HepG2 (cell line): Measurements from ENCODE around the gene KIRREL3. TPM values are rescaled to one million over a fixed set of nuclear protein-coding genes. Genes with fewer than 3 reads are reported as not detected.

ENCODE experiments used
- ATAC-seq: fragments of 200-7000 bp; cut with Tn5 transposase; 3 replicates; pipeline ENCODE4 v1.9.1; 2020; ENCODE audit warnings: mild to moderate bottlenecking, moderate library complexity
- BruUV-seq: library from RNA; stranded (reverse); fragments of 400-500 nt; replicated peaks from 2 replicates; lab custom pipeline; 2021; lab: Mats Ljungman, UMichigan
- CTCF ChIA-PET: fragments of 300-600 bp; formaldehyde crosslinking; extraction: SDS; loops from one replicate; lab custom pipeline; 2021; ENCODE audit warnings: low total read pairs, inconsistent platforms, low intra/inter-chr PET ratio; lab: Yijun Ruan, JAX
- POLR2A ChIA-PET: fragments of 350-600 bp; sonication (Branson Sonifier 250); formaldehyde crosslinking; loops from one replicate; lab custom pipeline; 2020; ENCODE audit warnings: antibody characterized with exemption, inconsistent platforms; lab: Yijun Ruan, JAX
- DNase-seq: peaks from one replicate; pipeline ENCODE4 v3.0.0-alpha.2; 2015; ENCODE audit warnings: low spot score
- FAIRE-seq: peaks from 3 replicates; lab custom pipeline; 2011; peaks lifted over from hg19 to GRCh38; lab: Jason Lieb, UNC
- H2AFZ ChIP-seq: one replicate; pipeline ENCODE4 v1.6.1; 2011; ENCODE audit warnings: low read length, inconsistent platforms
- H3K27ac ChIP-seq: fragments of 300-600 bp; 3 replicates; pipeline ENCODE4 v1.8.0; 2011; ENCODE audit warnings: mixed run types, mild to moderate bottlenecking, mixed read lengths, low read length, inconsistent platforms; ENCODE audit not compliant: insufficient read depth; ENCODE audit errors: extremely low read length
- H3K27me3 ChIP-seq, 2 experiments: fragments of 200-600 bp in 1 of 2; 2 replicates in 1 of 2; 3 replicates in 1 of 2; pipeline versions ENCODE4 v1.6.0 to v1.8.0; 2011; ENCODE audit warnings: low read length in 2 of 2, mild to moderate bottlenecking in 2 of 2, moderate library complexity in 2 of 2, inconsistent platforms in 1 of 2; ENCODE audit not compliant: insufficient read depth in 2 of 2, control insufficient read depth in 1 of 2
- H3K36me3 ChIP-seq, 2 experiments: fragments of 200-600 bp in 1 of 2; replicated peaks in 1 of 2; 2 replicates in 1 of 2; 3 replicates in 1 of 2; pipeline versions ENCODE4 v1.5.1 to v1.8.0; 2011; ENCODE audit warnings: low read length in 2 of 2, inconsistent platforms in 1 of 2; ENCODE audit not compliant: insufficient read depth in 2 of 2, control insufficient read depth in 1 of 2
- H3K4me1 ChIP-seq: 2 replicates; pipeline ENCODE4 v1.5.1; 2012; ENCODE audit warnings: low read length, inconsistent platforms; ENCODE audit not compliant: insufficient read depth
- H3K4me2 ChIP-seq: 2 replicates; pipeline ENCODE4 v1.6.0; 2011; ENCODE audit warnings: low read depth, low read length, inconsistent platforms
- H3K4me3 ChIP-seq, 3 experiments: fragments of 200-600 bp in 1 of 3; sonication (generic), shearing (Covaris generic) in 1 of 3; replicated peaks in 1 of 3; 2 replicates each; pipeline ENCODE4 v1.5.1; 2011 to 2016; ENCODE audit warnings: low read length in 3 of 3, inconsistent platforms in 2 of 3, low read depth in 2 of 3, mild to moderate bottlenecking in 2 of 3, control low read depth in 1 of 3, mixed read lengths in 1 of 3; ENCODE audit not compliant: insufficient read depth in 1 of 3
- H3K79me2 ChIP-seq: one replicate; pipeline ENCODE4 v1.6.1; 2011; ENCODE audit warnings: low read length, inconsistent platforms; ENCODE audit not compliant: insufficient read depth
- H3K9ac ChIP-seq: 2 replicates; pipeline ENCODE4 v1.6.0; 2011; ENCODE audit warnings: mild to moderate bottlenecking, low read depth, low read length, inconsistent platforms; ENCODE audit not compliant: insufficient read depth
- H3K9me3 ChIP-seq: 2 replicates; pipeline ENCODE4 v1.5.1; 2012; ENCODE audit warnings: mild to moderate bottlenecking, low read length
- H4K20me1 ChIP-seq: 2 replicates; pipeline ENCODE4 v1.6.0; 2011; ENCODE audit warnings: inconsistent platforms, mild to moderate bottlenecking, low read length, moderate library complexity; ENCODE audit not compliant: insufficient read depth
- HNRNPLL ChIP-seq: fragments of 200-400 bp; formaldehyde crosslinking; IDR thresholded peaks from 2 replicates; pipeline ENCODE4 v1.6.1; 2017; ENCODE audit warnings: mild to moderate bottlenecking, low read depth, low read length; ENCODE audit not compliant: poor library complexity, severe bottlenecking
- NFIC ChIP-seq: IDR thresholded peaks from 2 replicates; pipeline ENCODE4 v1.6.1; 2012; ENCODE audit warnings: mild to moderate bottlenecking, low read length, inconsistent platforms
- POGZ ChIP-seq: sonication (generic); formaldehyde crosslinking; IDR thresholded peaks from 2 replicates; pipeline ENCODE4 v1.4.0; 2020; ENCODE audit warnings: mild to moderate bottlenecking, missing genetic modification reagents
- RBM22 ChIP-seq: fragments of 200-400 bp; formaldehyde crosslinking; optimal IDR thresholded peaks from 2 replicates; pipeline ENCODE3; 2017; ENCODE audit warnings: mild to moderate bottlenecking, low read length, moderate library complexity
- RFX5 ChIP-seq: IDR thresholded peaks from 2 replicates; pipeline ENCODE4 v1.6.1; 2011; ENCODE audit warnings: low read depth, low read length, improper control_type of control experiment
- SRSF1 ChIP-seq: fragments of 200-400 bp; formaldehyde crosslinking; optimal IDR thresholded peaks from 2 replicates; pipeline ENCODE3; 2017; ENCODE audit warnings: mild to moderate bottlenecking, low read depth, low read length, moderate library complexity
- TOE1 ChIP-seq: sonication (generic); formaldehyde crosslinking; IDR thresholded peaks from 2 replicates; pipeline ENCODE4 v1.4.0; 2020; ENCODE audit warnings: mild to moderate bottlenecking, missing genetic modification reagents
- ZNF224 ChIP-seq: sonication (generic); formaldehyde crosslinking; IDR thresholded peaks from 2 replicates; pipeline ENCODE4 v1.5.0; 2020; ENCODE audit warnings: mild to moderate bottlenecking, missing genetic modification reagents
- ZNF292 ChIP-seq: sonication (generic); formaldehyde crosslinking; IDR thresholded peaks from 2 replicates; pipeline ENCODE4 v1.8.1; 2022; ENCODE audit warnings: mild to moderate bottlenecking, low read depth, missing genetic modification reagents, borderline replicate concordance
- ZNF557 ChIP-seq: sonication (generic); formaldehyde crosslinking; IDR thresholded peaks from 2 replicates; pipeline ENCODE4 v1.4.0; 2020; ENCODE audit warnings: missing genetic modification reagents
- ZNF570 ChIP-seq: sonication (generic); formaldehyde crosslinking; IDR thresholded peaks from 2 replicates; pipeline ENCODE4 v1.4.0; 2020; ENCODE audit warnings: mild to moderate bottlenecking, missing genetic modification reagents, borderline replicate concordance
- ZSCAN30 ChIP-seq: sonication (generic); formaldehyde crosslinking; IDR thresholded peaks from 2 replicates; pipeline ENCODE4 v1.5.0; 2020; ENCODE audit warnings: mild to moderate bottlenecking, missing genetic modification reagents
- WGBS: methylation state at CpG from one replicate; pipeline ENCODE4 v1.1.6; 2017; ENCODE audit warnings: low lambda C conversion rate; 5-methylcytosine and 5-hydroxymethylcytosine counted together
- in situ Hi-C: cut with HindIII; loops from 2 replicates; pipeline ENCODE4 v1.10.0; 2017; ENCODE audit warnings: low pct_unique_long_range_greater_than_20kb; ENCODE audit not compliant: extremely low pct_ligation_motif_present
- intact Hi-C: fragments of 100-400 bp; cut with micrococcal nuclease; formaldehyde crosslinking; loops from one replicate; pipeline ENCODE4 v1.10.0; 2022; ENCODE audit not compliant: unreplicated experiment
- polyA plus RNA-seq, 8 experiments: library from polyadenylated mRNA; depleted of rRNA in 3 of 8; stranded (reverse) in 7 of 8; unstranded in 1 of 8; fragments of >200 nt; fragmentation: Illumina TruSeq in 4 of 8; extraction: Trizol in 4 of 8; gene quantifications; 2 replicates each; pipeline versions ENCODE4 v1.2.1 to v1.2.3, GENCODE V29; 2011 to 2016; ENCODE audit warnings: low read depth in 4 of 8, missing spikeins in 1 of 8, mixed read lengths in 1 of 8; ENCODE audit not compliant: insufficient read depth in 1 of 8
- total RNA-seq, 5 experiments: library from RNA; depleted of rRNA; stranded (reverse); fragments of >200 nt; fragmentation: Illumina TruSeq; extraction: Trizol; gene quantifications; 2 replicates each; pipeline ENCODE4 v1.2.3, GENCODE V29; 2016; ENCODE audit warnings: low read depth in 1 of 5
- TF ChIP-seq, protein P1 (sequence below): sonication (generic); formaldehyde crosslinking; conservative IDR thresholded peaks from 2 replicates; pipeline ENCODE4 v1.4.0; 2020; ENCODE audit warnings: missing genetic modification reagents
- TF ChIP-seq, protein P2 (sequence below): sonication (generic); formaldehyde crosslinking; IDR thresholded peaks from 2 replicates; pipeline ENCODE4 v1.8.1; 2023; ENCODE audit warnings: missing genetic modification reagents, inconsistent platforms, borderline replicate concordance
- TF ChIP-seq, protein P3 (sequence below): sonication (generic); formaldehyde crosslinking; IDR thresholded peaks from 2 replicates; pipeline ENCODE4 v1.4.0; 2020; ENCODE audit warnings: mild to moderate bottlenecking, missing genetic modification reagents
- TF ChIP-seq, protein P4 (sequence below): sonication (generic); formaldehyde crosslinking; IDR thresholded peaks from 2 replicates; pipeline ENCODE4 v1.4.0; 2020; ENCODE audit warnings: mild to moderate bottlenecking, missing genetic modification reagents
- TF ChIP-seq, protein P5 (sequence below): fragments of 450-650 bp; IDR thresholded peaks from 2 replicates; pipeline ENCODE4 v1.6.1; 2017; ENCODE audit warnings: mild to moderate bottlenecking
- TF ChIP-seq, protein P6 (sequence below): sonication (generic); formaldehyde crosslinking; IDR thresholded peaks from 2 replicates; pipeline ENCODE4 v1.4.0; 2020; ENCODE audit warnings: missing genetic modification reagents
- TF ChIP-seq, protein P7 (sequence below): sonication (generic); formaldehyde crosslinking; IDR thresholded peaks from 2 replicates; pipeline ENCODE4 v1.8.0; 2022; ENCODE audit warnings: mild to moderate bottlenecking, missing genetic modification reagents, moderate library complexity

The KIRREL3 gene
- total and polyA plus RNA-seq, 2 of the 13 experiments (the other 11 are each of a cell fraction or from before 2014, with no cell fraction given) = not detected

DNA sequence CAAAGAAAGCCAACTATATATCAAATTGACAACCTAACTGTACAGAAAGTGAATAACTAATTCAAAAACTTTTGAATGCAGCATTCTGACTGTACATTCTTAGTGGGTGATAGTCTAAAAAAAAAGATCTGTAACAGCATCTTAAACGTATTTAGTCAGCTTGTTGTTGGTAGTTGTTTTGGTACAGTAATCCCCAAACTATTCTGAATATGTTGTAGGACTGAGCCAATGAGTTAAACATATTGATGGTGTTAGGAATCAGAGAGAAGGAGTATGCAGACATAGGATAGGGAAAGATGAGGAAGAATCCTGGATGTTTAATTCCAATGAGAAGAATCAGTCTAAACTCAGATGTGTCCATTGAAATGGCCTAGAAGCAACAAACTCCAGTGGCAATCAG is 41.9 kb upstream of the KIRREL3 start:
- Histone ChIP-seq H3K9me3 (no peaks in the 10 kb centered on the region), H3K79me2 (no peaks in the 10 kb centered on the region), H2AFZ (no peak overlapping the region), H3K4me1 (no peaks in the 10 kb centered on the region), H3K4me2 (no peak overlapping the region), H3K36me3 (no peaks in the 10 kb centered on the region), H3K27ac (no peak overlapping the region), H3K9ac (no peak overlapping the region), H3K27me3 (no peaks in the 10 kb centered on the region; a peak in 1 of 5 replicates), H3K4me3 (no peak overlapping the region), H4K20me1 (no peaks in the 10 kb centered on the region)
- in situ Hi-C loops = no loop called here
- 0% methylated on average over 1 of the region's 1 CpG for WGBS
- DNase-seq (no peak), ATAC-seq (no peak), FAIRE-seq (no peak)
- POLR2A ChIA-PET = no interaction called here
- intact Hi-C loops = no loop called here
- BruUV-seq = no TSS peak
- CTCF ChIA-PET = no interaction called here
- TF ChIP-seq, protein P1, sequence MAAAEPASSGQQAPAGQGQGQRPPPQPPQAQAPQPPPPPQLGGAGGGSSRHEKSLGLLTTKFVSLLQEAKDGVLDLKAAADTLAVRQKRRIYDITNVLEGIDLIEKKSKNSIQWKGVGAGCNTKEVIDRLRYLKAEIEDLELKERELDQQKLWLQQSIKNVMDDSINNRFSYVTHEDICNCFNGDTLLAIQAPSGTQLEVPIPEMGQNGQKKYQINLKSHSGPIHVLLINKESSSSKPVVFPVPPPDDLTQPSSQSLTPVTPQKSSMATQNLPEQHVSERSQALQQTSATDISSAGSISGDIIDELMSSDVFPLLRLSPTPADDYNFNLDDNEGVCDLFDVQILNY = no peak
- TF ChIP-seq ZSCAN30 (CRISPR knock-in tag) (no peak), ZNF557 (CRISPR knock-in tag) (no peak), SRSF1 (no peak), ZNF224 (CRISPR knock-in tag) (no peak), ZNF292 (CRISPR knock-in tag) (no peak), RBM22 (no peak), ZNF570 (CRISPR knock-in tag) (no peak), TOE1 (CRISPR knock-in tag) (no peak), NFIC (no peak), RFX5 (no peak), HNRNPLL (no peak), POGZ (CRISPR knock-in tag) (no peak)
- TF ChIP-seq, protein P2, sequence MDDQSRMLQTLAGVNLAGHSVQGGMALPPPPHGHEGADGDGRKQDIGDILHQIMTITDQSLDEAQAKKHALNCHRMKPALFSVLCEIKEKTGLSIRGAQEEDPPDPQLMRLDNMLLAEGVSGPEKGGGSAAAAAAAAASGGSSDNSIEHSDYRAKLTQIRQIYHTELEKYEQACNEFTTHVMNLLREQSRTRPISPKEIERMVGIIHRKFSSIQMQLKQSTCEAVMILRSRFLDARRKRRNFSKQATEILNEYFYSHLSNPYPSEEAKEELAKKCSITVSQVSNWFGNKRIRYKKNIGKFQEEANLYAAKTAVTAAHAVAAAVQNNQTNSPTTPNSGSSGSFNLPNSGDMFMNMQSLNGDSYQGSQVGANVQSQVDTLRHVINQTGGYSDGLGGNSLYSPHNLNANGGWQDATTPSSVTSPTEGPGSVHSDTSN (CRISPR knock-in tag) = no peak
- TF ChIP-seq, protein P3, sequence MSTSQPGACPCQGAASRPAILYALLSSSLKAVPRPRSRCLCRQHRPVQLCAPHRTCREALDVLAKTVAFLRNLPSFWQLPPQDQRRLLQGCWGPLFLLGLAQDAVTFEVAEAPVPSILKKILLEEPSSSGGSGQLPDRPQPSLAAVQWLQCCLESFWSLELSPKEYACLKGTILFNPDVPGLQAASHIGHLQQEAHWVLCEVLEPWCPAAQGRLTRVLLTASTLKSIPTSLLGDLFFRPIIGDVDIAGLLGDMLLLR (CRISPR knock-in tag) = no peak
- TF ChIP-seq, protein P4, sequence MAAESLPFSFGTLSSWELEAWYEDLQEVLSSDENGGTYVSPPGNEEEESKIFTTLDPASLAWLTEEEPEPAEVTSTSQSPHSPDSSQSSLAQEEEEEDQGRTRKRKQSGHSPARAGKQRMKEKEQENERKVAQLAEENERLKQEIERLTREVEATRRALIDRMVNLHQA (CRISPR knock-in tag) = no peak
- TF ChIP-seq, protein P5, sequence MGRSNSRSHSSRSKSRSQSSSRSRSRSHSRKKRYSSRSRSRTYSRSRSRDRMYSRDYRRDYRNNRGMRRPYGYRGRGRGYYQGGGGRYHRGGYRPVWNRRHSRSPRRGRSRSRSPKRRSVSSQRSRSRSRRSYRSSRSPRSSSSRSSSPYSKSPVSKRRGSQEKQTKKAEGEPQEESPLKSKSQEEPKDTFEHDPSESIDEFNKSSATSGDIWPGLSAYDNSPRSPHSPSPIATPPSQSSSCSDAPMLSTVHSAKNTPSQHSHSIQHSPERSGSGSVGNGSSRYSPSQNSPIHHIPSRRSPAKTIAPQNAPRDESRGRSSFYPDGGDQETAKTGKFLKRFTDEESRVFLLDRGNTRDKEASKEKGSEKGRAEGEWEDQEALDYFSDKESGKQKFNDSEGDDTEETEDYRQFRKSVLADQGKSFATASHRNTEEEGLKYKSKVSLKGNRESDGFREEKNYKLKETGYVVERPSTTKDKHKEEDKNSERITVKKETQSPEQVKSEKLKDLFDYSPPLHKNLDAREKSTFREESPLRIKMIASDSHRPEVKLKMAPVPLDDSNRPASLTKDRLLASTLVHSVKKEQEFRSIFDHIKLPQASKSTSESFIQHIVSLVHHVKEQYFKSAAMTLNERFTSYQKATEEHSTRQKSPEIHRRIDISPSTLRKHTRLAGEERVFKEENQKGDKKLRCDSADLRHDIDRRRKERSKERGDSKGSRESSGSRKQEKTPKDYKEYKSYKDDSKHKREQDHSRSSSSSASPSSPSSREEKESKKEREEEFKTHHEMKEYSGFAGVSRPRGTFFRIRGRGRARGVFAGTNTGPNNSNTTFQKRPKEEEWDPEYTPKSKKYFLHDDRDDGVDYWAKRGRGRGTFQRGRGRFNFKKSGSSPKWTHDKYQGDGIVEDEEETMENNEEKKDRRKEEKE = no peak
- TF ChIP-seq, protein P6, sequence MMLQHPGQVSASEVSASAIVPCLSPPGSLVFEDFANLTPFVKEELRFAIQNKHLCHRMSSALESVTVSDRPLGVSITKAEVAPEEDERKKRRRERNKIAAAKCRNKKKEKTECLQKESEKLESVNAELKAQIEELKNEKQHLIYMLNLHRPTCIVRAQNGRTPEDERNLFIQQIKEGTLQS = no peak
- TF ChIP-seq, protein P7, sequence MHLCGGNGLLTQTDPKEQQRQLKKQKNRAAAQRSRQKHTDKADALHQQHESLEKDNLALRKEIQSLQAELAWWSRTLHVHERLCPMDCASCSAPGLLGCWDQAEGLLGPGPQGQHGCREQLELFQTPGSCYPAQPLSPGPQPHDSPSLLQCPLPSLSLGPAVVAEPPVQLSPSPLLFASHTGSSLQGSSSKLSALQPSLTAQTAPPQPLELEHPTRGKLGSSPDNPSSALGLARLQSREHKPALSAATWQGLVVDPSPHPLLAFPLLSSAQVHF (CRISPR knock-in tag) = no peak
